Measurements from ENCODE around the gene GGT7. TPM values are rescaled to one million over a fixed set of nuclear protein-coding genes. Genes with fewer than 3 reads are reported as not detected.

Gene GGT7
- total RNA-seq, 4 donors from 2014 or later = 11.2 to 19.1 (median 15.1) TPM

DNA sequence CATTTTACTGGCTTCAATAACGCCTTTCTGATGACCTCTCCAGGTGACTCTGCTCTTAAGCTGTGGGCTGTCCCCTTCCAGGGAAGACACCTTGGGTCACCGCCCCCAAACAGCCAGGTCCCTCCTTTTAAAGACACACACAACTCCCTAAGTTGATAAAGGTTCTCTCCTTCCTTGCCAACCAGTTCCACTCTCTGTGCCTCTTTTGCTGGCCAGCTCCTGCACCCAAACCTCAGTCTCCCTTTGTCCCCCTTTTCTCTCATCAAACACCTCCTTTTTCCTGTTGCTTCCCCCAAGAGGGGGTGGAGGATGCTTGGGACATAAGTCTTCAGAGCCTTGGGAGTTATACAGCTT, 48.2 kb downstream of the GGT7 start:
- WGBS, 2 donors (ENCODE audit: low coverage in 1 of 2) = 2 to 7% methylated on average over 2 of the region's 2 CpGs
- peaks cover 0 to 47% (median 30%) of the 10 kb centered on the region in 4 donors for H3K4me1 ChIP-seq
- intact Hi-C loops (cut with DNase I; ENCODE audit: low total_unique reads) = no loop called here

DNA sequence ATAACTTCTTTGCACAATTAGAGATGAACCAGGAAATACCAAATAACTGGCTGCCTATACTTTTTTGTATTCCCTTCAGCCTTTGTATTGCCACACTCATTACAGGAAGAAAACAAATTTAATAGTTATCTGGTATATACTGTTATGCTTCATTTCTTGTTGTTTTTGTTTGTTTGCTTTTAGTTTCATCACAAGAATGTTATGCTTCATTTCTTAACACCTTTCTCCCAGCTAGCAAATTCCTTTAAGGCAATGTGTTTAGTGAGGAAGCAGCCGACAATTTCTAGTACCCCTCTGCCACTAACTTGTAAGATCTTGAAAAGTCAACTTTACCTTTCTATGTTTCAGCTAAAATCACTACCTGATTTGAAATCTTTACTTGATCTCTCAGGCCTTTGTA, 48.6 kb downstream of the GGT7 start:
- Histone ChIP-seq H3K27ac (peak overlapping the region; percentile 93 to 97 (median 94)), H3K4me3 (peak overlapping the region in 3 of 4 donors; percentile 92 to 96 (median 95)), H3K36me3 (no peaks in the 10 kb centered on the region), H3K27me3 (no peaks in the 10 kb centered on the region), H3K9me3 (no peaks in the 10 kb centered on the region), H3K4me1 (peaks cover 0 to 47% (median 30%) of the 10 kb centered on the region in 4 donors)
- WGBS, 2 donors (ENCODE audit: low coverage in 1 of 2) = 11 to 30% methylated on average over 1 of the region's 1 CpG
- no peak for DNase-seq
- intact Hi-C loops (cut with DNase I; ENCODE audit: low total_unique reads) = no loop called here
- TF ChIP-seq POLR2AphosphoS5 (IDR thresholded peaks at IDR 0.05) (no peak), POLR2A (IDR thresholded peaks at IDR 0.05) (no peak), EP300 (IDR thresholded peaks at IDR 0.05; ENCODE audit: low read depth) (no peak)
- TF ChIP-seq, protein P1, sequence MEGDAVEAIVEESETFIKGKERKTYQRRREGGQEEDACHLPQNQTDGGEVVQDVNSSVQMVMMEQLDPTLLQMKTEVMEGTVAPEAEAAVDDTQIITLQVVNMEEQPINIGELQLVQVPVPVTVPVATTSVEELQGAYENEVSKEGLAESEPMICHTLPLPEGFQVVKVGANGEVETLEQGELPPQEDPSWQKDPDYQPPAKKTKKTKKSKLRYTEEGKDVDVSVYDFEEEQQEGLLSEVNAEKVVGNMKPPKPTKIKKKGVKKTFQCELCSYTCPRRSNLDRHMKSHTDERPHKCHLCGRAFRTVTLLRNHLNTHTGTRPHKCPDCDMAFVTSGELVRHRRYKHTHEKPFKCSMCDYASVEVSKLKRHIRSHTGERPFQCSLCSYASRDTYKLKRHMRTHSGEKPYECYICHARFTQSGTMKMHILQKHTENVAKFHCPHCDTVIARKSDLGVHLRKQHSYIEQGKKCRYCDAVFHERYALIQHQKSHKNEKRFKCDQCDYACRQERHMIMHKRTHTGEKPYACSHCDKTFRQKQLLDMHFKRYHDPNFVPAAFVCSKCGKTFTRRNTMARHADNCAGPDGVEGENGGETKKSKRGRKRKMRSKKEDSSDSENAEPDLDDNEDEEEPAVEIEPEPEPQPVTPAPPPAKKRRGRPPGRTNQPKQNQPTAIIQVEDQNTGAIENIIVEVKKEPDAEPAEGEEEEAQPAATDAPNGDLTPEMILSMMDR (IDR thresholded peaks at IDR 0.05) = no peak
- in situ Hi-C loops (cut with MboI; ENCODE audit: low pct_ligation_motif_present in 1 of 4, low pct_unique_long_range_greater_than_20kb in 1 of 4, low sequenced_read_pairs in 3 of 4) = no loop called here

More for the DNA sequence above, 48.2 kb downstream of the GGT7 start:
- H3K27me3 ChIP-seq = no peaks in the 10 kb centered on the region
- H3K4me3 ChIP-seq = peak overlapping the region; percentile 92 to 98 (median 96)
- H3K9me3 ChIP-seq = no peaks in the 10 kb centered on the region
- H3K27ac ChIP-seq = peak overlapping the region; percentile 93 to 97 (median 94)
- DNase-seq = peak; percentile 89
- H3K36me3 ChIP-seq = no peaks in the 10 kb centered on the region
- in situ Hi-C loops (cut with MboI; ENCODE audit: low pct_ligation_motif_present in 1 of 4, low pct_unique_long_range_greater_than_20kb in 1 of 4, low sequenced_read_pairs in 3 of 4) = no loop called here
- TF ChIP-seq EP300 (IDR thresholded peaks at IDR 0.05; ENCODE audit: low read depth) (no peak), POLR2AphosphoS5 (IDR thresholded peaks at IDR 0.05) (peak; percentile 87 to 96 (median 96)), POLR2A (IDR thresholded peaks at IDR 0.05) (peak; percentile 96)
- TF ChIP-seq, protein P1 (IDR thresholded peaks at IDR 0.05) = no peak

DNA sequence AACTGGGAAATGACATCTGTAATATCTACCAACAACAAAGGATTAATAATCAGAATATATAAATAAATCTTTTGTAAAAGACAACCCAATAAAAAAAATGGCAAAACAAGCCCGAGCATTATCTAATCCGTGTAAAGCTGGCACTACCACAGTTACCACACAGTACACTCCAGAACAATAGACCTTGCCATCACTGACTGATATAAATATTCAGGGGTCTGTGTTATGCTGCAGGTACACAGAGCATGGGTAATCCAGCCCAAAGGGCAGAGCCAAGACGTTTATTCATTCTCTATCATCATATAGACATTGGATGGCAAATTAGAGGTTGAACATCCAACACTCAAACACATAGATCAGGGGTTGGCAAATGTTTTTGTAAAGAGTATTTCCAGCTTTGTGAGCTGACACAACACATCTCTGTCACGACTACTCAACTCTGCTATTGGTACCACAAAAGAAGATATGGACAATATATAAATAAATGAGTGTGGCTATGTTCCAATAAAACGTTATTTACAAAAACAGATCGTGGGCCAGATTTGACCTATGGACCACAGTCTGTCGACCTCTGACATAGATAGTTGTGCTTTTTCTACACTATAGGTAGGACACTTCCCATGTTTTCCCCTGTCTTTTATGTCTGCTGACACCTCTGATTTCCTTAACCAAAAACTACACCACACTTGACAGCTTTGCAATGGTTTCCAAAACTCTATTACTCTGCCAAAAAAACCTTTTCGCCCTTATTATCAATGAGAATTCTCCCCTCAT, 51.7 kb downstream of the GGT7 start:
- WGBS, 2 donors (ENCODE audit: low coverage in 1 of 2) = 42 to 51% methylated on average over 7 to 8 of the region's 8 CpGs
- H3K4me1 ChIP-seq = peaks cover 0 to 56% (median 31%) of the 10 kb centered on the region in 4 donors
- DNase-seq = no peak

DNA sequence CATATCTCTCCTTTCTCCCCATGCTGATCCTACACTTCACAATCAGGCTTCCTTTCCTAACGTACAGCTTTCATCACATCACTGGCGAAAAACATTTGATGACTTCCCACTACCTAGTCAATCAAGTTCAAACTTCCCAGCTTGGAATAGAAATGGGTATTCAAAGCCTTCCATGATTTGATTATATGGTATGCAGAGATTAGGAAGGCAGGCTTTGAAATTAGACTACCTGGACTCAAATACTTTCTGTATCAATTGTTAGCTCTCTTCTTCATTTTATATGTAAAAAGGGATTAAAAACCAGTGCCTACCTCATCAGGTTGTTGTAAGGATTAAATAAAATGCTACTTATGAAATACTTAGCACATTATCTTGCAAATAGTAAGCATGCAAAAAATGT, 54.9 kb downstream of the GGT7 start:
- WGBS, 2 donors (ENCODE audit: low coverage in 1 of 2) = 48 to 66% methylated on average over 2 of the region's 2 CpGs

More for the DNA sequence above, 51.7 kb downstream of the GGT7 start:
- intact Hi-C loops (cut with DNase I; ENCODE audit: low total_unique reads) (no loop called here), in situ Hi-C loops (cut with MboI; ENCODE audit: low pct_ligation_motif_present in 1 of 4, low pct_unique_long_range_greater_than_20kb in 1 of 4, low sequenced_read_pairs in 3 of 4) (no loop called here)
- TF ChIP-seq POLR2A (IDR thresholded peaks at IDR 0.05) = no peak
- TF ChIP-seq, protein P1 (IDR thresholded peaks at IDR 0.05) = no peak
- TF ChIP-seq EP300 (IDR thresholded peaks at IDR 0.05; ENCODE audit: low read depth) = no peak
- no peak for TF ChIP-seq POLR2AphosphoS5 (IDR thresholded peaks at IDR 0.05)
- Histone ChIP-seq H3K4me3 (no peak overlapping the region), H3K27me3 (no peaks in the 10 kb centered on the region), H3K27ac (no peak overlapping the region), H3K36me3 (no peaks in the 10 kb centered on the region), H3K9me3 (no peaks in the 10 kb centered on the region)

More for the DNA sequence above, 54.9 kb downstream of the GGT7 start:
- in situ Hi-C loops (cut with MboI; ENCODE audit: low pct_ligation_motif_present in 1 of 4, low pct_unique_long_range_greater_than_20kb in 1 of 4, low sequenced_read_pairs in 3 of 4) = no loop called here
- intact Hi-C loops (cut with DNase I; ENCODE audit: low total_unique reads) = no loop called here
- TF ChIP-seq EP300 (IDR thresholded peaks at IDR 0.05; ENCODE audit: low read depth) (no peak), POLR2A (IDR thresholded peaks at IDR 0.05) (no peak), POLR2AphosphoS5 (IDR thresholded peaks at IDR 0.05) (no peak)
- TF ChIP-seq, protein P1 (IDR thresholded peaks at IDR 0.05) = no peak
- no peak for DNase-seq
- Histone ChIP-seq H3K4me3 (no peak overlapping the region), H3K27ac (no peak overlapping the region), H3K27me3 (no peaks in the 10 kb centered on the region), H3K9me3 (no peaks in the 10 kb centered on the region), H3K4me1 (peaks cover 0 to 41% (median 14%) of the 10 kb centered on the region in 4 donors), H3K36me3 (no peaks in the 10 kb centered on the region)
